Fibroblast of lung (primary cell): ENCODE measurements around the gene MIX23. TPM values are rescaled to one million over a fixed set of nuclear protein-coding genes. Genes with fewer than 3 reads are reported as not detected.

Experiments
- DNase-seq, 2 donors: peaks; one replicate each; pipeline versions ENCODE4 v3.0.0 to v3.0.0-alpha.2; 2010; ENCODE audit warnings: low read depth in 2 of 2
- H2AFZ ChIP-seq: 2 replicates; pipeline ENCODE4 v1.5.1; 2012; ENCODE audit warnings: low read length, control low read depth, inconsistent platforms
- H3K27ac ChIP-seq: 2 replicates; pipeline ENCODE4 v1.5.1; 2011; ENCODE audit warnings: low read length, control low read depth; ENCODE audit not compliant: insufficient read depth
- H3K27me3 ChIP-seq: 2 replicates; pipeline ENCODE4 v1.5.1; 2011; ENCODE audit warnings: mild to moderate bottlenecking, low read length; ENCODE audit not compliant: control insufficient read depth, insufficient read depth
- H3K36me3 ChIP-seq: 2 replicates; pipeline ENCODE4 v1.5.1; 2011; ENCODE audit warnings: low read length; ENCODE audit not compliant: control insufficient read depth, insufficient read depth
- H3K4me1 ChIP-seq: 2 replicates; pipeline ENCODE4 v1.5.1; 2011; ENCODE audit warnings: low read length; ENCODE audit not compliant: control insufficient read depth, insufficient read depth; ENCODE audit errors: extremely low read depth
- H3K4me2 ChIP-seq: 2 replicates; pipeline ENCODE4 v1.5.1; 2011; ENCODE audit warnings: low read length, control low read depth; ENCODE audit not compliant: insufficient read depth; ENCODE audit errors: extremely low read depth
- H3K4me3 ChIP-seq, 4 experiments: fragments of 200-600 bp in 1 of 4; sonication (generic) in 1 of 4; replicated peaks in 1 of 4; 2 replicates each; pipeline ENCODE4 v1.5.1; 2011 to 2016; ENCODE audit warnings: low read length in 4 of 4, low read depth in 3 of 4, mild to moderate bottlenecking in 3 of 4, control low read depth in 2 of 4, inconsistent platforms in 1 of 4, mixed read lengths in 1 of 4; ENCODE audit not compliant: insufficient read depth in 1 of 4; ENCODE audit errors: control extremely low read depth in 1 of 4
- H3K79me2 ChIP-seq: 2 replicates; pipeline ENCODE4 v1.5.1; 2012; ENCODE audit warnings: mild to moderate bottlenecking, low read length, inconsistent platforms; ENCODE audit not compliant: control insufficient read depth, insufficient read depth
- H3K9ac ChIP-seq: 2 replicates; pipeline ENCODE4 v1.5.1; 2011; ENCODE audit warnings: mild to moderate bottlenecking, low read length, control low read depth; ENCODE audit not compliant: insufficient read depth
- H3K9me3 ChIP-seq: 2 replicates; pipeline ENCODE4 v1.5.1; 2012; ENCODE audit warnings: low read depth, low read length; ENCODE audit not compliant: control insufficient read depth, insufficient read depth
- H4K20me1 ChIP-seq: 2 replicates; pipeline ENCODE4 v1.5.1; 2011; ENCODE audit warnings: low read length; ENCODE audit not compliant: control insufficient read depth, insufficient read depth; ENCODE audit errors: extremely low read depth
- EZH2 ChIP-seq: IDR thresholded peaks from 2 replicates; pipeline ENCODE4 v1.5.1; 2012; ENCODE audit warnings: low read length, control low read depth, mild to moderate bottlenecking; ENCODE audit errors: missing control alignments
- polyA plus RNA-seq, 2 donors: library from polyadenylated mRNA; depleted of rRNA in 1 of 2; stranded (reverse) in 1 of 2; unstranded in 1 of 2; fragments of >200 nt; gene quantifications; 2 replicates each; pipeline ENCODE4 v1.2.1, GENCODE V29; 2011 to 2012; ENCODE audit warnings: missing spikeins in 1 of 2
- total RNA-seq: library from RNA; depleted of rRNA; stranded (reverse); fragments of >200 nt; gene quantifications from 2 replicates; pipeline ENCODE4 v1.2.1, GENCODE V29; 2014
- TF ChIP-seq, protein P1 (sequence below), 2 donors: IDR thresholded peaks in 1 of 2; conservative IDR thresholded peaks in 1 of 2; 1 replicate in 1 of 2; 2 replicates in 1 of 2; pipeline ENCODE4 v1.5.1; 2011 to 2012; ENCODE audit warnings: low read length in 2 of 2, control low read depth in 1 of 2, inconsistent platforms in 1 of 2, low read depth in 1 of 2, mild to moderate bottlenecking in 1 of 2

The MIX23 gene
- total and polyA plus RNA-seq, 2 donors (not counting 1 experiment from before 2014, with no cell fraction given), result 22.3 to 30.9 TPM

DNA sequence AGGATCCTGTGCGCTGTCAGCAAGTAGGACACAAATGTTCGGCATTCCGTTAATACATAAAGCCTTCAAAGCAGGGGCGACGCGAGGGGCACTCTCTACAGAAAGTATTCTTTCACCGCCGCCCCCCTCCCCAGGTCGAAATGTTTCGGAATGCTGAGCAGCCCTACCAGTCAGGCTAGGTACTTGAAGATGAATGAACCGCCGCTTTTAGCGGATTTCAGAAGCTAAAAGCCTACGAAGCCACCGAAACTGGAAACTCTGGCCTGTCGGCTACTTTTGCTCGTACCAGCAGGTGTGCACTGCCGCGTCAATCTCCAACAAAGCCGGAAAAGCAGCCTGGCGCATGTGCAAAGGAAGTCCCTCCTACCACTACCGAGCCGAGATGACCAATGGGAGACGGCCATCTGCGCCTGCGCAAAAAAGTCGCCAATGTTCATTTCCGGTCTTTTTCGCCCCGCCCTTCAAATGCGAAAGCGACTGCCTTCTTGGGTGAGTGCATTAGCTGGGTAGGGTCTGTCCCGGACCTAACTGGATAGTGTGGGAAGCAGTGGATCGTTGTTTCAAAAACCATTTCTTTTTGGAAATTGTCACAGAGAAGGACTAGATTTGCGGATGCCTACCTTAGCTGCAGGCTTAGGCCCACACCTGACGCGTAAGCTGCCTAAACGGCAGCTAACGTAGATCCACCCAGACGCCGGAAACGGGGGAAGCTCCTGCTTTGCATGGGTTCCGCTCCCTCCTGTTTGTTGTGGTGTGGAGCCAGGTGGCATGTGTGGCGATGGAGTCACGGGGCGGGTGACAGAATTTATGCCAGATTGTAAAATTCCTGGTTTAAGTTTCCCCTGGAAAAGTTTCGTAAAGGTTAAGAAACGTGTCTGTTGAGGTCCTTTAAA, 33.0 kb upstream of the MIX23 start, which contains the start of gene WDR5B:
TSS of gene WDR5B (minus strand) at position 301 of the 893 bp plus-strand sequence. CDS start 534 bp downstream, outside the sequence.
- peak within 1 kb of the TSS; percentile 65 to 100 (median 84) for H3K4me3 ChIP-seq
- H4K20me1 ChIP-seq, result no peaks in the 10 kb centered on the region
- H3K27me3 ChIP-seq, result no peaks in the 10 kb centered on the region
- H3K27ac ChIP-seq, result peak within 1 kb of the TSS; percentile 92
- H2AFZ ChIP-seq, result peak within 1 kb of the TSS; percentile 96
- H3K79me2 ChIP-seq, result peaks cover 28% of the 10 kb centered on the region
- no peaks in the 10 kb centered on the region for H3K9me3 ChIP-seq
- no peak for TF ChIP-seq EZH2
- TF ChIP-seq, protein P1, sequence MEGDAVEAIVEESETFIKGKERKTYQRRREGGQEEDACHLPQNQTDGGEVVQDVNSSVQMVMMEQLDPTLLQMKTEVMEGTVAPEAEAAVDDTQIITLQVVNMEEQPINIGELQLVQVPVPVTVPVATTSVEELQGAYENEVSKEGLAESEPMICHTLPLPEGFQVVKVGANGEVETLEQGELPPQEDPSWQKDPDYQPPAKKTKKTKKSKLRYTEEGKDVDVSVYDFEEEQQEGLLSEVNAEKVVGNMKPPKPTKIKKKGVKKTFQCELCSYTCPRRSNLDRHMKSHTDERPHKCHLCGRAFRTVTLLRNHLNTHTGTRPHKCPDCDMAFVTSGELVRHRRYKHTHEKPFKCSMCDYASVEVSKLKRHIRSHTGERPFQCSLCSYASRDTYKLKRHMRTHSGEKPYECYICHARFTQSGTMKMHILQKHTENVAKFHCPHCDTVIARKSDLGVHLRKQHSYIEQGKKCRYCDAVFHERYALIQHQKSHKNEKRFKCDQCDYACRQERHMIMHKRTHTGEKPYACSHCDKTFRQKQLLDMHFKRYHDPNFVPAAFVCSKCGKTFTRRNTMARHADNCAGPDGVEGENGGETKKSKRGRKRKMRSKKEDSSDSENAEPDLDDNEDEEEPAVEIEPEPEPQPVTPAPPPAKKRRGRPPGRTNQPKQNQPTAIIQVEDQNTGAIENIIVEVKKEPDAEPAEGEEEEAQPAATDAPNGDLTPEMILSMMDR (conservative IDR thresholded peaks at IDR 0.05 in 1 of 2, IDR thresholded peaks at IDR 0.05 in 1 of 2; ENCODE audit: low read depth in 1 of 2, low read length in 2 of 2), result peak in 1 of 2 donors; percentile 14
- H3K36me3 ChIP-seq, result no peaks in the 10 kb centered on the region
- H3K4me2 ChIP-seq, result peak within 1 kb of the TSS; percentile 98
- H3K9ac ChIP-seq, result peak within 1 kb of the TSS; percentile 65
- H3K4me1 ChIP-seq, result peaks cover 3% of the 10 kb centered on the region
- DNase-seq, result peak; percentile 94 to 98

DNA sequence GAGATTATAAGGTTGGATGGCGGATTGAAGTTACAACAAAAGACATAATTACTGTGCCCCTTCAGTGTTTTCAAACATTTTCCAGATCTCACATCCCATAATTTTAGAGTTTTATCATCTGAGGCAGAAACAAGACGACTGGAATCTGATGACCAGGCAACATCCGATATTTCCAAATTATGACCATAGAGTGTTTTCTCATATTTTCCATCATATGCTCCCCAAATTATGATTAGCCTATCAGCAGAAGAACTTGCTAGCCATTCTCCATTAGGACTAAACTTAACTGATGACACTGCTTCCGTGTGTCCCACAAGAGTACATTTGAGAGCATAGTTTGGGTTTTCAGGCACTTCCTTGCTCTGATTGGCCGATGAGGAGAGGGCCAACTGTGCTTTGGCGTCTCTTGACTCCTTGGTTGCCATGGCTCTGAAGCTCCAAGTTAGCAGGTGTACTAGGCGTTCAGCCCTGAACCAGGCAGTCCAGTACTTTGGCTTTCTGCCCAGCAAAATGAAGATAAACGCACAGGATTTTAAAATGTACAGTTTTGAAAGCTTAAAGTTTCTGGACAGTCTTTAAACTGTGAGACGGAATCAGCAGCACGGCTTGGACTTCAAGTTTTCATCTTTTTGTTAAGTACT, 32.2 kb upstream of the MIX23 start:
- TF ChIP-seq EZH2, result no peak
- TF ChIP-seq, protein P1 (conservative IDR thresholded peaks at IDR 0.05 in 1 of 2, IDR thresholded peaks at IDR 0.05 in 1 of 2; ENCODE audit: low read depth in 1 of 2, low read length in 2 of 2), result no peak
- no peaks in the 10 kb centered on the region for H3K36me3 ChIP-seq
- peak overlapping the region; percentile 98 for H3K4me2 ChIP-seq
- DNase-seq, result peak; percentile 36 to 59
- no peaks in the 10 kb centered on the region for H3K27me3 ChIP-seq
- H3K27ac ChIP-seq, result peak overlapping the region; percentile 92
- peak overlapping the region; percentile 77 for H2AFZ ChIP-seq
- no peaks in the 10 kb centered on the region for H3K9me3 ChIP-seq
- no peaks in the 10 kb centered on the region for H4K20me1 ChIP-seq
- peak overlapping the region; percentile 65 for H3K9ac ChIP-seq
- peaks cover 28% of the 10 kb centered on the region for H3K79me2 ChIP-seq
- peaks cover 3% of the 10 kb centered on the region for H3K4me1 ChIP-seq
- peak overlapping the region; percentile 65 to 100 (median 84) for H3K4me3 ChIP-seq

DNA sequence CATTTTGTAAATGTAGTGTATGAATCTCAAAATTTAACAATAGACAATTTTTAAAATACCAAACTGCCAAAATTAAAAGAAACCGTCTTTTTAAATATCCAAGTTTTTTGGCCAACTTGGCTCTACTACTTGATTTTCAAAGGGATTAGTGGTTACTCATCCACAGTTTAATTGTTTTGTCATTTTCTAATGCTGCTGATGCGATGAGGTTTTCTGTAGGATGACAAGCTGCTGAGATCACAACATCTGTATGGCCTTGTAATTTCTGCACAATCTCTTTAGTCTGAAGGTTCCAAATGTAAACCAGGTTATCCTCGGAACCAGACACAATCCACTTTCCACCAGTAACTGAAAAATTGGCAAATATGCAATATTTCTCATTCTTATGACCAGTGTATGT, 31.4 kb upstream of the MIX23 start:
- H3K4me3 ChIP-seq, result peak overlapping the region in 1 of 4 experiments; percentile 100

More for the DNA sequence above, 31.4 kb upstream of the MIX23 start:
- no peak overlapping the region for H3K9ac ChIP-seq
- DNase-seq, result no peak
- H3K27ac ChIP-seq, result no peak overlapping the region
- TF ChIP-seq EZH2, result no peak
- TF ChIP-seq, protein P1 (conservative IDR thresholded peaks at IDR 0.05 in 1 of 2, IDR thresholded peaks at IDR 0.05 in 1 of 2; ENCODE audit: low read depth in 1 of 2, low read length in 2 of 2), result no peak
- no peaks in the 10 kb centered on the region for H3K27me3 ChIP-seq
- peak overlapping the region; percentile 98 for H3K4me2 ChIP-seq
- no peaks in the 10 kb centered on the region for H3K9me3 ChIP-seq
- H4K20me1 ChIP-seq, result no peaks in the 10 kb centered on the region
- no peak overlapping the region for H2AFZ ChIP-seq
- peaks cover 28% of the 10 kb centered on the region for H3K79me2 ChIP-seq
- no peaks in the 10 kb centered on the region for H3K36me3 ChIP-seq
- H3K4me1 ChIP-seq, result peaks cover 3% of the 10 kb centered on the region
